Right lobe of liver (tissue), 6 donors: ENCODE data around the gene BRSK1. TPM values are rescaled to one million over a fixed set of nuclear protein-coding genes. Genes with fewer than 3 reads are reported as not detected.

Experiments used
- ATAC-seq, 4 donors: fragments of 200-7000 bp; cut with Tn5 transposase; one replicate each; pipeline ENCODE4 v1.9.1; 2020; ENCODE audit warnings: mild to moderate bottlenecking in 4 of 4, moderate library complexity in 4 of 4
- DNase-seq, 3 donors: peaks; one replicate each; pipeline ENCODE4 v3.0.0-alpha.2; 2020
- H3K27ac ChIP-seq, 3 donors: fragments of 200-600 bp; one replicate each; pipeline ENCODE4 v1.8.0; 2022
- H3K27me3 ChIP-seq, 2 donors: fragments of 200-600 bp; one replicate each; pipeline ENCODE4 v1.8.0; 2022
- H3K36me3 ChIP-seq, 4 donors: fragments of 200-600 bp; sonication (generic) in 1 of 4; one replicate each; pipeline versions ENCODE4 v1.5.1 to v1.8.0; 2017 to 2022; ENCODE audit warnings: control low read depth in 1 of 4
- H3K4me1 ChIP-seq, 4 donors: fragments of 200-600 bp; sonication (generic) in 1 of 4; one replicate each; pipeline versions ENCODE4 v1.5.1 to v1.8.0; 2017 to 2022; ENCODE audit warnings: control low read depth in 1 of 4
- H3K4me3 ChIP-seq, 3 donors: fragments of 200-600 bp; one replicate each; pipeline ENCODE4 v1.8.0; 2022
- H3K9me3 ChIP-seq, 4 donors: fragments of 200-600 bp; sonication (generic) in 1 of 4; one replicate each; pipeline versions ENCODE4 v1.5.1 to v1.8.0; 2017 to 2022; ENCODE audit warnings: control low read depth in 1 of 4
- POLR2A ChIP-seq: fragments of 450-650 bp; IDR thresholded peaks from one replicate; pipeline ENCODE4 v1.6.1; 2017; ENCODE audit warnings: antibody characterized with exemption, mild to moderate bottlenecking
- WGBS: methylation state at CpG from one replicate; pipeline ENCODE4 v1.1.6; 2018; ENCODE audit warnings: low coverage, low lambda C conversion rate; ENCODE audit not compliant: insufficient coverage; ENCODE audit errors: missing lambda C conversion rate; 5-methylcytosine and 5-hydroxymethylcytosine counted together
- intact Hi-C, 2 donors: fragments of 100-400 bp; cut with DNase I; formaldehyde crosslinking; loops; one replicate each; pipeline versions ENCODE4 v1.11.2 to v1.14.1; 2022
- long read RNA-seq: library from polyadenylated mRNA; unstranded; transcript quantifications from one replicate; pipeline ENCODE4 v2.0.0, GENCODE V29; 2019
- total RNA-seq, 6 experiments: library from RNA; depleted of rRNA in 2 of 6; stranded (reverse); fragments of >200 nt in 2 of 6; fragmentation: NEBNext Ultra II Directional in 3 of 6; extraction: Animal tissue kit (Norgen Biotek cat#: 25700) in 3 of 6; gene quantifications; one replicate each; pipeline versions ENCODE4 v1.1.0 to v1.2.4, GENCODE V29; 2016 to 2023
- TF ChIP-seq, protein P1 (sequence below), 4 donors: fragments of 200-600 bp in 3 of 4; fragments of 450-650 bp in 1 of 4; IDR thresholded peaks; one replicate each; pipeline versions ENCODE4 v1.5.1 to v1.8.0; 2016 to 2022; ENCODE audit warnings: antibody characterized with exemption in 4 of 4, mild to moderate bottlenecking in 2 of 4
- donor health status: DM: no; HTN: yes; CAD: no.
- donor health status: DM: no; HTN: no; CAD: no.
- donor health status: DM: no; HTN: no; CAD: no.
- donor health status: DM: no; HTN: yes; CAD: no.
- donor health status: DM: no; HTN: yes; CAD: no.

The BRSK1 gene
- under 1 TPM in 3 of 6 experiments, not detected in 3; 0.20 to 0.29 (median 0.24) TPM for total RNA-seq
- long read RNA-seq = 0 reads

DNA sequence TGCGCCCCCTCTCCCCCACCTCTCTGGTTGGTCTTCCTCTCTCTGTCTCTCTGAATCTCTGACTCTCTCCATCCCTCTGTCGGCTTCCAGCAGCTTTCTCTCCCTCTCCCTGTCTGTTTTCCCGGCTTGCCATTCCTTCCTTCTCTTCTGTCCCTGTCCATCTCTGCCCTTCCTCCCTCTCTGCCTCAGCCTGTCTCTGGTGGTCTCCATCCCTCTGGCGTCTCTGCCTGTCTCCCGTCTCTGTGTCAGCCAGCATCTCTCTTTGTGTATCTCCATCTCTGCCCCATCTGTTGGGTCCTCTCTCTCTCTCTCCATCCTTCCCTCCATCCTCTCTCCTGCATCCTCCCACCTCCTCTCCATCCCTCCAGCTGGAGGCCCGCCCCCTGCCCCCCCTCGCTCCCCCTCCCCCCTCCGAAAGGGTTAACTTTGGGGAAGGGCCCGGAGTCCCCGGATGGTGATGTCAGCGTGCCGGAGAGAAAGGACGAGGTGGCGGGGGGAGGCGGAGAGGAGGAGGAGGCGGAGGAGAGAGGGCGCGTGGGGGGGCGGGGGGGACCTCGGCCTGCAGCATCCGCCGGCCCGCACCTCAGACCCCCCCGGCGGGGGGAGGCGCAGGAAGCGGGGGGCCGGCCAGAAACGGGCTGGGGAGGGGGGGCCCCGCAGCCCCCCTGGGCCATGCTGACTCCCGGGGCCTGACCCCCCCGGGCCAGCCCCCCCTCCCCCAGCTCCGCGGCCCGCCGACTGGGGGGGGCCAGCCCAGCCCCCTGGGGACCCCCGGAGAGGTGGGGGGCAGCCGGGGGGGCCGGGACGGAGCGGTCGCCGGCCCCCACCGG is at the start of gene BRSK1:
BRSK1 (plus strand) TSS at position 450 of the 830 bp plus-strand sequence. CDS start 446 bp downstream, outside the sequence.
- Histone ChIP-seq H3K27me3 (no peaks in the 10 kb centered on the region), H3K36me3 (no peaks in the 10 kb centered on the region), H3K27ac (no peak within 1 kb of the TSS), H3K4me3 (no peak within 1 kb of the TSS), H3K9me3 (no peaks in the 10 kb centered on the region), H3K4me1 (peaks cover 0 to 12% (median 0%) of the 10 kb centered on the region in 4 donors)
- WGBS = 4% methylated on average over 13 of the region's 44 CpGs
- DNase-seq (no peak), ATAC-seq (no peak)
- TF ChIP-seq, protein P1, sequence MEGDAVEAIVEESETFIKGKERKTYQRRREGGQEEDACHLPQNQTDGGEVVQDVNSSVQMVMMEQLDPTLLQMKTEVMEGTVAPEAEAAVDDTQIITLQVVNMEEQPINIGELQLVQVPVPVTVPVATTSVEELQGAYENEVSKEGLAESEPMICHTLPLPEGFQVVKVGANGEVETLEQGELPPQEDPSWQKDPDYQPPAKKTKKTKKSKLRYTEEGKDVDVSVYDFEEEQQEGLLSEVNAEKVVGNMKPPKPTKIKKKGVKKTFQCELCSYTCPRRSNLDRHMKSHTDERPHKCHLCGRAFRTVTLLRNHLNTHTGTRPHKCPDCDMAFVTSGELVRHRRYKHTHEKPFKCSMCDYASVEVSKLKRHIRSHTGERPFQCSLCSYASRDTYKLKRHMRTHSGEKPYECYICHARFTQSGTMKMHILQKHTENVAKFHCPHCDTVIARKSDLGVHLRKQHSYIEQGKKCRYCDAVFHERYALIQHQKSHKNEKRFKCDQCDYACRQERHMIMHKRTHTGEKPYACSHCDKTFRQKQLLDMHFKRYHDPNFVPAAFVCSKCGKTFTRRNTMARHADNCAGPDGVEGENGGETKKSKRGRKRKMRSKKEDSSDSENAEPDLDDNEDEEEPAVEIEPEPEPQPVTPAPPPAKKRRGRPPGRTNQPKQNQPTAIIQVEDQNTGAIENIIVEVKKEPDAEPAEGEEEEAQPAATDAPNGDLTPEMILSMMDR (IDR thresholded peaks at IDR 0.05) = no peak
- no peak for TF ChIP-seq POLR2A
- intact Hi-C loops = no loop called here

DNA sequence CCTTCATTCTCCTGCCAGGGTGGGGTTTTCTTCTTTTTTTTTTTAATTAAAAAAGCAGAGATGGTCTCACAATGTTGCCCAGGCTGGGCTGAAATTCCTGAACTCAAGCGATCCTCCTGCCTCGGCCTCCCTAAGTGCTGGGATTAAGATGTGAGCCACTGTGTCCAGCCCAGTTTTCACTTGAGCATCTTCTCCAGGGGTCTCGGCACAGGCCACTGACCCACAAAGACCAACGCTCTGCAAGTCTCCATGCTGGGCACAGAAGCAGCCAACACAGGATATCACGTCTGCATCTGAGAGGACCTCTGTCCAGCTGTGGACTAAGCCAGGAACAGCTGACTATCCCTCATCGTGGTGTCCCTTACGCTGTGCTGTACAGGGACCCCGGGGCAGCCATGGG is 45.8 kb upstream of the BRSK1 start:
- Histone ChIP-seq H3K27me3 (no peaks in the 10 kb centered on the region), H3K27ac (no peak overlapping the region), H3K9me3 (no peaks in the 10 kb centered on the region), H3K4me3 (no peak overlapping the region), H3K36me3 (peaks cover 7 to 80% (median 40%) of the 10 kb centered on the region in 4 donors), H3K4me1 (no peaks in the 10 kb centered on the region)
- TF ChIP-seq, protein P1 (IDR thresholded peaks at IDR 0.05) = no peak
- intact Hi-C loops = no loop called here
- ATAC-seq (no peak), DNase-seq (no peak)
- WGBS = 100% methylated on average over 2 of the region's 8 CpGs

DNA sequence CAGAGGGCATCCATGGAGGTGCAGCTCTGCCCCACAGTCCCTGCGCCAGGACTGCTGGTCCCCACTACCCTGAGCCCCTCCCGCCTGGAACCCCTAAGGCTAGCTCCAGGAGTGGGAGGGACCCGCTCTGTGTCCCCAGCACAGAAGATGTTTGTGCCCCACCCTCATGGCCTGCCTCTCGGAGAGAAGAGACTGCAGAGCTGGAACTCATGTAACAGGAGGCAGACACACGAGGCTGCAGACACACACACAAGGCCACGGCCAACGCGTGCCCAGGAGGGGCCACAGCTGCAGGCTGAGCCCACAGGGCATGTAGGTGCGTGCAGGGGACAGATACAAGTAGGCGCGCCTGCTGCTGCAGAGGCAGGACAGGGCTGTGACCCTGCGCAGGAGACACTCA is 44.8 kb upstream of the BRSK1 start:
- WGBS = no CpG with 5 or more reads among the region's 12 CpGs
- no peaks in the 10 kb centered on the region for H3K27me3 ChIP-seq
- no peak overlapping the region for H3K27ac ChIP-seq
- H3K4me3 ChIP-seq = no peak overlapping the region
- H3K9me3 ChIP-seq = no peaks in the 10 kb centered on the region
- DNase-seq (no peak), ATAC-seq (no peak)
- intact Hi-C loops = no loop called here
- TF ChIP-seq, protein P1 (IDR thresholded peaks at IDR 0.05) = no peak
- TF ChIP-seq POLR2A = no peak
- H3K36me3 ChIP-seq = peaks cover 7 to 80% (median 38%) of the 10 kb centered on the region in 4 donors
- no peaks in the 10 kb centered on the region for H3K4me1 ChIP-seq

DNA sequence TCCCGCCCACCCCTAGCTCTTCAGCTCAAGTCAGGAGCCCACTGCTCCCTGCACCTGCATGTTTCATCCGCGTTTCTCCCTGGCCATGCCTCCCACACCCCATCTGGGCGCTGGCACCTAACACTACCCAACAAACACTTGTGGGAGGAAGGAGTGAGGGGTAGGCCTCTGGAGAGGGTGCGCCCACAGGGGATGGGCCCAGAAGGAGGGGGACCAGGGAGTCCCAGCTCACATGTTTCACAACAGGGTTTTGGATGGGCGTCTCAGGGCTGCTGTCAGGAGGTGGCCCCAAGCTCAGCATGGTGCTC is 43.1 kb upstream of the BRSK1 start:
- Histone ChIP-seq H3K27me3 (no peaks in the 10 kb centered on the region), H3K9me3 (no peaks in the 10 kb centered on the region), H3K36me3 (peaks cover 7 to 87% (median 43%) of the 10 kb centered on the region in 4 donors), H3K4me1 (no peaks in the 10 kb centered on the region), H3K4me3 (no peak overlapping the region), H3K27ac (no peak overlapping the region)
- no peak for DNase-seq
- intact Hi-C loops = no loop called here
- WGBS = 100% methylated on average over 1 of the region's 6 CpGs
- ATAC-seq = no peak
- no peak for TF ChIP-seq POLR2A
- TF ChIP-seq, protein P1 (IDR thresholded peaks at IDR 0.05) = no peak
